NT2/D1 (cell line): ENCODE data around the gene PRR11.

ENCODE experiments used
- YY1 ChIP-seq: IDR thresholded peaks from 2 replicates; pipeline ENCODE4 v1.6.1; 2011; ENCODE audit not compliant: insufficient read length, insufficient read depth
- ZNF274 ChIP-seq: IDR thresholded peaks from 2 replicates; pipeline ENCODE4 v1.6.1; 2011; ENCODE audit warnings: mild to moderate bottlenecking, low read depth, low read length

DNA sequence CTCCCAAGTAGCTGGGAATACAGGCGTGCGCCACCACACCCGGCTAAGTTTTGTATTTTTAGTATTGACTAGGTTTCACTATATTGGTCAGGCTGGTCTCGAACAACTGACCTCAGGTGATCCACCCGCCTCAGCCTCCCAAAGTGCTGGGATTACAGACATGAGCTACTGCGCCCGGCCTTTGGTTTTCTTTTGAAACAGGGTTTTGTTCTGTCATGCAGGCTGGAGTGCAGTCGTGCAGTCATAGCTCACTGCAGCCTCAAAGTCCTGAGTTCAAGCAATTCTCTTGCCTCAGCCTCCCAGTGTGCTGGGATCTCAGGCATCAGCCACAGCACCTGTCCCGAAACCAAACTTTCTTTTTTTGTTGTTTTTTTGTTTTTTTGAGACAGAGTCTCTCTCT is 25.1 kb downstream of the PRR11 start:
- no peak for TF ChIP-seq ZNF274
- no peak for TF ChIP-seq YY1
